ENCODE results near the gene FCER1A.
"Not testable (repeated sequence)": the region's sequence is repeated elsewhere in the genome, so short reads cannot be mapped to it uniquely, and the experiment has no call there.

FCER1A gene

GRCh38 chr1:159302095-159302494, at the start of gene FCER1A:
Gene FCER1A, plus strand, starts transcription at chr1:159302336. Its CDS starts 29 bp downstream, at chr1:159302365.
- no peak for DNase-seq (ENCODE audit: low spot score)

- DNase-seq (ENCODE audit: low spot score), result no peak
Measured at GRCh38 chr1:159261311-159261710, 40.8 kb upstream of the FCER1A start.

GRCh38 chr1:159261721-159262494, 40.2 kb upstream of the FCER1A start:
- DNase-seq (ENCODE audit: low spot score), result no peak

GRCh38 chr1:159266832-159267231, 35.3 kb upstream of the FCER1A start:
- DNase-seq (ENCODE audit: low spot score), result no peak

GRCh38 chr1:159274631-159275030, 27.5 kb upstream of the FCER1A start:
- DNase-seq (ENCODE audit: low spot score), result no peak

- DNase-seq (ENCODE audit: low spot score), result no peak
Measured at GRCh38 chr1:159275891-159276290, 26.2 kb upstream of the FCER1A start.

- DNase-seq (ENCODE audit: low spot score), result no peak
Measured at GRCh38 chr1:159279773-159280172, 22.4 kb upstream of the FCER1A start.

- DNase-seq (ENCODE audit: low spot score), result peak; percentile 14
Measured at GRCh38 chr1:159282118-159282517, 20.0 kb upstream of the FCER1A start.

GRCh38 chr1:159289060-159289459, 13.1 kb upstream of the FCER1A start:
- DNase-seq (ENCODE audit: low spot score), result no peak

GRCh38 chr1:159291424-159291823, 10.7 kb upstream of the FCER1A start:
- no peak for DNase-seq (ENCODE audit: low spot score)

- no peak for DNase-seq (ENCODE audit: low spot score)
Measured at GRCh38 chr1:159296706-159297375, 5.3 kb upstream of the FCER1A start.

- DNase-seq (ENCODE audit: low spot score), result no peak
Measured at GRCh38 chr1:159300146-159300545, 2.0 kb upstream of the FCER1A start.

- no peak for DNase-seq (ENCODE audit: low spot score)
Measured at GRCh38 chr1:159307346-159308020, 5.3 kb downstream of the FCER1A start.

- DNase-seq (ENCODE audit: low spot score), result no peak
Measured at GRCh38 chr1:159311679-159312078, 9.5 kb downstream of the FCER1A start.

GRCh38 chr1:159315381-159315780, 13.2 kb downstream of the FCER1A start:
- no peak for DNase-seq (ENCODE audit: low spot score)

GRCh38 chr1:159318784-159319551, 16.8 kb downstream of the FCER1A start:
- DNase-seq (ENCODE audit: low spot score), result no peak

GRCh38 chr1:159334797-159335196, 32.7 kb downstream of the FCER1A start:
- DNase-seq (ENCODE audit: low spot score), result no peak

- DNase-seq (ENCODE audit: low spot score), result no peak
Measured at GRCh38 chr1:159338018-159338417, 35.9 kb downstream of the FCER1A start.

GRCh38 chr1:159339536-159339935, 37.4 kb downstream of the FCER1A start:
- peak; percentile 92 for DNase-seq (ENCODE audit: low spot score)

- peak; percentile 81 for DNase-seq (ENCODE audit: low spot score)
Measured at GRCh38 chr1:159341736-159342135, 39.6 kb downstream of the FCER1A start.

GRCh38 chr1:159342761-159343425, 40.8 kb downstream of the FCER1A start:
- no peak for DNase-seq (ENCODE audit: low spot score)

GRCh38 chr1:159349374-159349773, 47.2 kb downstream of the FCER1A start:
- DNase-seq (ENCODE audit: low spot score), result not testable (repeated sequence)
